Common myeloid progenitor, CD34-positive (primary cell): ENCODE results near the gene SCN4A.

Experiments used
- CTCF ChIA-PET: fragments of 350-600 bp; sonication (Branson Sonifier 250); formaldehyde crosslinking; loops from one replicate; lab custom pipeline; 2021; ENCODE audit warnings: antibody characterized with exemption; lab: Charles Lee
- POLR2A ChIA-PET: fragments of 350-600 bp; sonication (Branson Sonifier 250); formaldehyde crosslinking; loops from one replicate; lab custom pipeline; 2021; ENCODE audit warnings: antibody characterized with exemption; lab: Charles Lee
- DNase-seq, 3 donors: peaks; one replicate each; pipeline versions ENCODE4 v3.0.0 to v3.0.0-alpha.2; 2013
- H3K27ac ChIP-seq, 2 experiments: 1 replicate in 1 of 2; 2 replicates in 1 of 2; pipeline ENCODE4 v1.7.0; 2013; ENCODE audit warnings: inconsistent platforms in 2 of 2, low read length in 2 of 2, mild to moderate bottlenecking in 2 of 2, low read depth in 1 of 2, moderate library complexity in 1 of 2; ENCODE audit not compliant: severe bottlenecking in 2 of 2, insufficient read depth in 1 of 2, poor library complexity in 1 of 2
- H3K27me3 ChIP-seq, 5 experiments: replicated peaks in 2 of 5; 1 replicate in 3 of 5; 2 replicates in 2 of 5; pipeline versions ENCODE4 v1.6.1 to v1.7.0; 2013; ENCODE audit warnings: low read length in 4 of 5, mild to moderate bottlenecking in 2 of 5, moderate library complexity in 2 of 5, inconsistent platforms in 1 of 5; ENCODE audit not compliant: insufficient read depth in 5 of 5, control insufficient read depth in 4 of 5
- H3K36me3 ChIP-seq, 4 experiments: 1 replicate in 2 of 4; 2 replicates in 2 of 4; pipeline versions ENCODE4 v1.6.1 to v1.7.0; 2013; ENCODE audit warnings: low read length in 3 of 4, control low read depth in 1 of 4, mild to moderate bottlenecking in 1 of 4; ENCODE audit not compliant: control insufficient read depth in 4 of 4, insufficient read depth in 4 of 4
- H3K4me1 ChIP-seq, 4 experiments: 1 replicate in 3 of 4; 2 replicates in 1 of 4; pipeline versions ENCODE4 v1.6.1 to v1.7.1; 2013; ENCODE audit warnings: low read length in 3 of 4, mild to moderate bottlenecking in 3 of 4, control low read depth in 1 of 4, inconsistent platforms in 1 of 4, moderate library complexity in 1 of 4; ENCODE audit not compliant: control insufficient read depth in 4 of 4, insufficient read depth in 4 of 4; ENCODE audit errors: control extremely low read depth in 1 of 4
- H3K4me3 ChIP-seq, 7 experiments: 1 replicate in 4 of 7; 2 replicates in 3 of 7; pipeline versions ENCODE4 v1.5.1 to v1.7.0; 2013; ENCODE audit warnings: mild to moderate bottlenecking in 7 of 7, low read length in 6 of 7, moderate library complexity in 6 of 7, inconsistent platforms in 2 of 7, low read depth in 2 of 7, control low read depth in 1 of 7; ENCODE audit not compliant: insufficient read depth in 4 of 7, control insufficient read depth in 1 of 7; ENCODE audit errors: extremely low read depth in 1 of 7
- H3K9me3 ChIP-seq, 5 experiments: 1 replicate in 4 of 5; 2 replicates in 1 of 5; pipeline versions ENCODE4 v1.6.1 to v1.7.1; 2013; ENCODE audit warnings: low read length in 4 of 5, mild to moderate bottlenecking in 2 of 5, inconsistent platforms in 1 of 5, low read depth in 1 of 5, moderate library complexity in 1 of 5; ENCODE audit not compliant: control insufficient read depth in 4 of 5, insufficient read depth in 2 of 5; ENCODE audit errors: control extremely low read depth in 1 of 5
- WGBS: methylation state at CpG from one replicate; pipeline ENCODE4 v1.1.5; 2013; ENCODE audit not compliant: insufficient coverage; 5-methylcytosine and 5-hydroxymethylcytosine counted together

Gene SCN4A

DNA sequence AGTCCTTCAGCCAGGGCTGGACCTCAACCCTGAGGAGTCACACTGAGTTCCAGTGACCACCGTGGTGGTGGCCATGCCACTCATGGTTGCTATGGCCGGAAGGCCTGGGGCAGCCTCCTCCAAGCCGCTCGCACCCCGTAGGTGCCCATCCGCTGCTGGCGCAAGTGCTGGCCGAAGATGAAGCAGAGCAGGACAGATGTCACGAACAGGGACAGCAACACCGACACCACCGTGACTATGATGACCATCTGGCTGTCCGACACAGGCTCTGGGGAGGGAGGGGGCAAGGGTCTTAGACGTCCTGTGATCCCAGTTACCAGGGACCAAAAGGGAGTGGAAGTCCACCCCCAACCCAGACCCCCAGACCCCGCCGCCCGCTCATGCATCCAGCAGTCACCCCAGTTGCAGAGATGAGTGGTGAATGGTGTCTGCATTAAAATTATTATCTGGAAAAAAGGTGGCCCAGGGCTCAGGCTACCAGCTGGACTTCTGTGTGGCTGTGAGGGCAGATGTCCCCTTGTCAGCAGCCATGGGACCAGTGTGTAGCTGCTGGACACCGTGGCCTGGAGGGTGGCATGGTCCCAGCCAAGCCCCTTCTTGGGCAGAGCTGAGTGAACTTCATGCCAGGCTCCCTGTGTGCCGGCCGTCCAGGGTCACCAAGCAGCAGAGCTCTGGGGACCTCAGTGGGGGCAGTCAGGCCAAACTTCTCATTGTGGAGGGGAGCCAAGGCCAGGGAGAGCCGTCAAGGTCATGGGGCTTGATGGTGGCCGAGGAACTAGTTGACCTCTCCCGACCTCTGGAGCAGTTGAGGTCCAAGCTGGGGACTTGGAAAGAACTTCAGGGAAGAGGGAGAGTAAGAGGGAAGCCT is 30.2 kb upstream of the SCN4A start:
- Histone ChIP-seq H3K4me3 (no peak overlapping the region), H3K27me3 (no peaks in the 10 kb centered on the region), H3K36me3 (peaks cover 16 to 39% (median 20%) of the 10 kb centered on the region in 4 experiments), H3K9me3 (no peaks in the 10 kb centered on the region), H3K4me1 (peaks cover 0 to 45% (median 36%) of the 10 kb centered on the region in 4 experiments), H3K27ac (peak overlapping the region in 1 of 2 experiments; percentile 45)
- no peak for DNase-seq
- ChIA-PET CTCF (interaction anchor here (0.9 to 13.9 kb wide), 3 partner anchors 10 to 22 kb away, joined by 5 to 230 read pairs (median 12); partner anchors contain the start of gene ICAM2), POLR2A (interaction anchor here (0.6 kb wide), 1 partner anchor 85 kb away, joined by 3 read pairs; no protein-coding TSS in a partner anchor)
- WGBS = 95% methylated on average over 18 of the region's 22 CpGs

DNA sequence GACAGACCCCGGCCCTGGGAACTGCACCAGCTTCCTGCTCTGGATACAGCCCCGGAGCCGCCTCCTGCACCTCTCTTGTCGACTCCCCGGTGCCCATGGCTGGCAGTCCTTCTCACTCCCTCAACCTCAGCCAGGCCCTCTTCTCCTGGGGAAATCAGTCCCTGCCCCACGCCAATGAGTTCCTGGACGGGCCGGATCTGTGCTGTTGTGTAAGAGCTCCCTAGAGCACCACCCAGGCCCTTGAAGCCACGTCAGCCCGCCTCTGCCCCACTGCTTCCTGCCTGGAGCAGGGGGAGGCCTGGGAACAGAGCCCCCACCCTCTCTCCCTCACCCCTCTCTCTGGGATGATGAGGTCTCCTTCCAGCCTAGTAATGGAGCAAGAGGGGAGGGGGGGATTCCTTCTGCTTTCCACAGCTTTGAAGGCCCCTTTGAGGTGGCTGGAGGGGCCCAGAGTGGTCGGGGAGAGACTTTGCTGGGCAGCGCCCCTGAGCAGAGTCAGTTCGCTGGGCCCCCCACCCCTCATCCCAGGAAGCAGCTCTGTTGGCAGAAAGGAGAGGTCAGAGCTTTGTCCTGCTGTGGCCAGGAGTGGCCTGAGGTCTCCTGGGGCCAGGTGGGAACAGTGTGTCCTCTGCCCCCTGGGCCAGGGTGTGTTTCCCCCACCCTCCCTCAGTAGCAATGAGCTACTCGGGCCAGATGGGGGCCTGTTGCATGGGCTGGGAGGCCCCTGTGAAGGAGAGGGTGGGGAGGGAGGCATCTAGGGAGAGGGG is 29.2 kb upstream of the SCN4A start:
- Histone ChIP-seq H3K4me1 (peaks cover 0 to 41% (median 33%) of the 10 kb centered on the region in 4 experiments), H3K27ac (peak overlapping the region in 1 of 2 experiments; percentile 45), H3K27me3 (no peaks in the 10 kb centered on the region), H3K36me3 (peaks cover 16 to 39% (median 20%) of the 10 kb centered on the region in 4 experiments), H3K4me3 (no peak overlapping the region), H3K9me3 (no peaks in the 10 kb centered on the region)
- CTCF ChIA-PET = interaction anchor here (0.9 to 13.9 kb wide), 4 partner anchors 10 to 23 kb away, joined by 5 to 230 read pairs (median 18); partner anchors contain the start of gene ICAM2
- DNase-seq = no peak
- POLR2A ChIA-PET = interaction anchor here (0.8 kb wide), 2 partner anchors 21 to 23 kb away, joined by 3 to 4 read pairs; no protein-coding TSS in a partner anchor
- 79% methylated on average over 9 of the region's 14 CpGs for WGBS

DNA sequence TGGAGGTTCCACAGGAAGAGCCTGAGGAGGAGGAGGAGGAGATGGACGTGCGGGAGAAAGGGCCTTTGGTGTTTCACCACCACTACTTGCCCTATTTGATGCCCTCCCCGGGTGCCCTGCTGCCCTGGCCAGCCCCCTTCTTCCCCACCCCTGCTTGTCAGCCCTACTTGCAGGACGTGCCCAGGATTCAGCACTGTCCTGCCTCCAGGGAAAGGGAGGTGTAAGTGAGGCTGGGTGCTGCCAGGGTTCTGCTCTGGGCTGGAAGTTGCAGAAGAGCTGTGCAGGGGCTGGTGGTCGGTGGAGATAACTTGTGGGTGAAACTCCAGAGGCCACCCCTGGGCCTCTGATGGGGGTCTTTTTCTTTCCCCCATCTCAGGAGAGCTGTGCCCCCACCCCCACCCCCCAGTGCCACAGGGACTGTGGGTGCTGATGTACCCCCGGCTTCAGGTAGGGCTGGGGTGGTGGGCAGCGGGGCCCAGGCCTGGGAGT is 28.4 kb upstream of the SCN4A start:
- no peak overlapping the region for H3K4me3 ChIP-seq
- no peaks in the 10 kb centered on the region for H3K9me3 ChIP-seq
- H3K27me3 ChIP-seq = no peaks in the 10 kb centered on the region
- DNase-seq = no peak
- H3K36me3 ChIP-seq = peaks cover 16 to 39% (median 20%) of the 10 kb centered on the region in 4 experiments
- peaks cover 0 to 33% (median 26%) of the 10 kb centered on the region in 4 experiments for H3K4me1 ChIP-seq
- 100% methylated on average over 3 of the region's 7 CpGs for whole genome bisulfite sequencing
- POLR2A ChIA-PET = interaction anchor here (0.8 kb wide), 2 partner anchors 21 to 24 kb away, joined by 3 to 4 read pairs; no protein-coding TSS in a partner anchor
- no peak overlapping the region for H3K27ac ChIP-seq
- CTCF ChIA-PET = interaction anchor here (2.5 to 13.9 kb wide), 3 partner anchors 10 to 24 kb away, joined by 12 to 230 read pairs (median 25); partner anchors contain the start of gene ICAM2

GRCh38 chr17:63999680-64000531 is 27.2 kb upstream of the SCN4A start:
- POLR2A ChIA-PET = interaction anchor here (0.6 to 0.7 kb wide), 2 partner anchors 23 to 81 kb away, joined by 3 to 4 read pairs; no protein-coding TSS in a partner anchor
- Histone ChIP-seq H3K9me3 (no peaks in the 10 kb centered on the region), H3K36me3 (peaks cover 12 to 36% (median 17%) of the 10 kb centered on the region in 4 experiments), H3K4me3 (no peak overlapping the region), H3K4me1 (peaks cover 0 to 32% (median 17%) of the 10 kb centered on the region in 4 experiments), H3K27me3 (no peaks in the 10 kb centered on the region), H3K27ac (no peak overlapping the region)
- CTCF ChIA-PET = interaction anchor here (1.0 to 13.9 kb wide), 7 partner anchors 9 to 133 kb away, joined by 3 to 230 read pairs (median 4); partner anchors contain the start of genes GH1 and ICAM2
- no peak for DNase-seq
- WGBS = 90% methylated on average over 20 of the region's 25 CpGs

- DNase-seq = peak in 2 of 3 donors; percentile 60 to 71
These were observed 26.3 kb upstream of the SCN4A start for GRCh38 chr17:63998721-63999679.

More at GRCh38 chr17:63998721-63999679, 26.3 kb upstream of the SCN4A start:
- Histone ChIP-seq H3K27me3 (no peaks in the 10 kb centered on the region), H3K4me1 (peaks cover 0 to 33% (median 17%) of the 10 kb centered on the region in 4 experiments), H3K4me3 (peak overlapping the region; percentile 54 to 90 (median 80)), H3K36me3 (peaks cover 5 to 27% (median 12%) of the 10 kb centered on the region in 4 experiments), H3K9me3 (no peaks in the 10 kb centered on the region), H3K27ac (no peak overlapping the region)
- 19% methylated on average over 16 of the region's 33 CpGs for WGBS
- POLR2A ChIA-PET = interaction anchor here (1.5 to 1.6 kb wide), 2 partner anchors 21 to 27 kb away, joined by 5 to 7 read pairs; partner anchors contain the start of gene ICAM2
- CTCF ChIA-PET = interaction anchor here (1.0 to 13.9 kb wide), 7 partner anchors 8 to 80 kb away, joined by 3 to 230 read pairs (median 5); partner anchors contain the start of genes GH1 and ICAM2
